8988T (cell line): ENCODE data around the gene PRR23E.

Source experiments
- DNase-seq: peaks from one replicate; pipeline ENCODE4 v3.0.0; 2011

Gene PRR23E

DNA sequence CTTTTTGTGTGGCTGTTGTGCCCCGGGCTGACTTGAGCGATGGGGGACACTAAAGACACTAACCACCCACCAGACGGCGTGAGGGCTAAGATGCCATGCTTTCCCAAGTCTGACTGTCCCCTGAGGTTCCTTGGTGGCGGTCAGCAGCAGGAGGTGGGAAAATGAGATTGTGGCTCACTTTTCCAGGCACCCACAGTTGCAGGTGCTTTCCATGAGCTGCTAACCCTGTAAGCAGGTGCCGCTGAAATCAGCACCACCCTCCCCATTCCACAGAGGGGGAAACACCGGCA lies 17.7 kb downstream of the PRR23E start:
- DNase-seq: no peak

DNA sequence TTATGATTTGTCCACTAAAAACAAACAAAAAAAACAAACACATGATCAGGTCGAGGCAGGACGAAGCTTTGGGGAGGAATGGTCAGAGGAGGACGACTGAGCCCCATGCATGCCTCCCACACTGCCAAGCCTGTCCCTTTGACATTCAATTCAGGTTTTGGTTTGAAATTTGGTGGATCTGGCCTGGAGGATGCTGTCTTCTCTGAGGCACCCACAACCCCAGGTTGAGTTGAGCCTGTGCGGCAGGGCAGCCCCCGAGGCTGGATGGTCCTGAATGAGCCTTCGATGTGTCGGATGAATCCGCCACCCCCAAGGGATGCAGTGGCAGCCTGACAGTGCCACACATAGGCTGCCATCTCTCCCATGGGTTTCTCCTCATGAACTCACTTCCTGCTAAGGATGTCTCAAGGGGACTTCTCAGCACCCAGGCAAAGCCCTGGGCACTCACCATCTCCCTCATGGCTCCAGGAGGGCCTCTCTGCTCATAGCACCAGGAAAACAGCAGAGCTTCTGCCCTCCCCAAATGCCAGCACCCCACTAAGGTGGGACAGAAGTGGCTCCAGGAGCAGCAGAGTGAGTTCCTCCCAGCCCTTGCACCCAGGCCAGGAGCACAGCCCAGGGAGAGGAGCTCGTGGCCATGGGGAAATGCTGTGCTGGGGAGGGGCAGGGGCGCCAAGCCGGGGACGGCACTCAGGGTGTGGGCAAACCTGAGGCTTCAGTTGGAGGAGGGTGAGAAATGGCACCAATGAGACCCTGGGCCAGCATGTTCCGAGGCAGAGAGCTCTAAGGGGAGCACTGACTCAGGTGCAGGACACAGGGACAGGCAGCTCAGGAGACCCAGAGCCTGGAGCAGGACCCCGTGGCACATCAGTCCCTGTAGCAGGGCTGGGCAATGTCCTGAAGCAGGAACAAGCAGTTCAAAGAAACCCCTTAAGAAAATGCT lies 18.5 kb downstream of the PRR23E start:
- no peak for DNase-seq

GRCh38 chr3:127212231-127212630 lies 19.3 kb downstream of the PRR23E start:
- DNase-seq: no peak

DNA sequence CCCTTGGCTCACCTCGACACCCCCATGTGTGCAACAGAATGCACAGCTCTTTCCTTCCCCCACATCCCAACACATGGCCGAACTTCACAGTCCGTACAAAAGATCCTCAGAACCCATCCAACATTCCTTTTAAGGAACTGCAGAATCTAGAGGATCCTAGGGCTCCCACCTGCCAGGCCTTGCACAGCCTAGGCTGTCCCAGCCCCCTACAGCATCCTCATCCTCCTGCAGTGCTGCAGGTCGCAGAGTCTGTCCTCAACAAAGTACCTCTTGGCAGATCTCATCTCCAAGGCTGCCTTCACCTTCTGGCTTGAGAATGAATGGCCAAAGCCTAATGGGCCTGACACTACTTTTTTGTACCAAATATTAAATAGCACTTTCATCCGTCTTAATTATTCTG lies 19.8 kb downstream of the PRR23E start:
- no peak for DNase-seq

DNA sequence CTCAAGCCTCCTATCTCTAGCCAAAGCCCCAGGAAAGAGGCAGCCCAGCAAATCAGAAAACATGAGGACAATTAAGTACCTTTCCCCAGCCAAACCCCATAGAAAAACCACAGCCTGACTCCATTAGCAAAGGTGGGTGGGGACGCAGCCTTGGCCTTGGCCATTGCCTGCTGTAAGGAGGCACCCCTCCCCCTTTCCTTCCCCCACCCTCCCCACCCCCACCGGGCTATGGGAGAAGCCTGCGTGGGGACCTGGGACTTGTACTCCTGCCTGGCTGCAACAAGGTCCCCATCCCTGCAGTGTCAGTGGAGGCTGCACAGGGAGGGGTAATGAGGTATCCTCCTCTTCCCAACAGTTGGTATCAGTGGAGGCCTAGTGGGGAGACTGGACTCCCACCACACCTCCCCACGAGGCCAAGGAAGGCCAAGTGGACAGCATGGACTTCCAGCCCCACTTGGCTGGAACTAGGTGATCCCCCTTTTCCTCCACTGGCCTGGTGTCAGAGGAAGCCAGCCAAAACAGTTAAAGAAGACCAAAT lies 20.5 kb downstream of the PRR23E start:
- DNase-seq: no peak

- DNase-seq: no peak
Observed at GRCh38 chr3:127214975-127215374, 22.0 kb downstream of the PRR23E start.

DNA sequence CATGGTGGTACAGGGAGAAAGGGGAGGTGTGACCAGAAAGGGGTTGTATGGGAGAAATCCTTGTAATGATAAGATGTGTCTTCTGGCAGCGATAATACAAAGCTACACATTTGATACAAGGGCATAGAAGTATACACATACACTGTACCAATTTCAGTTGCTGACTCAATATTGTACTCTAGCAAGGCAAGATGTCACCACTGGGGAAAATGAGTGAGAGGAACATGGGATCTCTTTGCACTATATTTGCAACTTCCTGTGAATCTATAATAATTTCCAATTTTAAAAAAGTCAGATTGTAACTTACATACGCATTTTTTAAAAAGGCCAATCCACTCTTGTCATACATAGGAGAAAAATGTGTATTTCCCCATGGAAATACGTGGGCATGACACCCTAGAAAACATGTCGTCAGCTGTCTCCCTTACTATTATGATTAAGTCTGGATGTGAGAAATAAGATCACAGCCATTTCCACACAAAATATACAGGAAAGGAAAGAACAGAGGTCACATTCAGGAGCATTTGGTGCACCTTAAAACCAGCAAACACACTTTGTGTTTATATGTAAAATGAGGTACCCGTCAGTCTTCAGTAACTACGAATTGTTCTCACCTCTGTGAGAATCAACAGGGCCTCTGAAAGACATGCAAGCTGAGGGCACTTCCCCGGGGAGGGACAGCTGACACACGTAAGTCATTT lies 22.9 kb downstream of the PRR23E start:
- no peak for DNase-seq

- no peak for DNase-seq
Observed at GRCh38 chr3:127216415-127217261, 23.7 kb downstream of the PRR23E start.

DNA sequence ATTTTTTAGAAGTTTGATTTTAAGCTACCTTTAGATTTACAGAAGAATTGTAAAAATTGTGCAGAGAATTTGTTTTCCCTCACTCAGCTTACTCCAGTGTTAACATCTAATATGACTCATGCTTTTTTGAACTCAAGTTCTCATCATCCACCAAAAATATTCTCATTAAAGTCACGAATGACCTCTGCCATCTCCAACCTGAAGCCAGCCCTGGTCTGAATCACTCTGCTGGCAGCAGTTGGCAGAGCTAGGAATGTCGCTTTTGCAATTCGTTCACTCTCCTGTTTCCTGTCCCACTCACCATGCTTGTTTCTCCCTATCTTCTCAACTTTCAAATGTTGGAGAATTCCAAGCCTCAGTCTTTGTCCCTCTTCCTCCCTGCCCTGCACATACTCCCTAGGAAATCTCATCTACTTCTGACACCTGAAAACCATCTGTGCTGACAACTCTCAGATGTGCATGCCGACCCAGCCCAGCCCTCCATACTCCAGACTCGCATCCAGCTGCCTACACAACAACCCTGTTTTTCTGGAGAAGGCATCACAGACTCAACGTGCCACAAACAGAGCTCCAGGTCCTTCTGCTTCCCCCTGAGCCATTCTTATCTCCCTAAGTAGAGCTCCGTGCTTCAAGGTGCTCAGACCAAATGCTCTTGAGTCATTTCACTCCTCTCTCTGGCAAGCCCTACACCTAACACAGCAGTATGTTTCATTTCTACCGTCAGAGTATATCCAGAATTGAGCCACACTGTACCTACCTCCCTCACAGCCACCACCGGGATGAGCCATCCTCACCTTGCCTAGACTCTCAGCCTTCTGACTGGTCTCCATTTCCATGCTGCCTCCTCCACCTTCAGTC lies 24.9 kb downstream of the PRR23E start:
- no peak for DNase-seq

- DNase-seq: no peak
Observed at GRCh38 chr3:127218454-127218922, 25.6 kb downstream of the PRR23E start.

GRCh38 chr3:127220497-127220896 lies 27.6 kb downstream of the PRR23E start:
- no peak for DNase-seq

GRCh38 chr3:127221037-127221436 lies 28.1 kb downstream of the PRR23E start:
- DNase-seq: no peak

DNA sequence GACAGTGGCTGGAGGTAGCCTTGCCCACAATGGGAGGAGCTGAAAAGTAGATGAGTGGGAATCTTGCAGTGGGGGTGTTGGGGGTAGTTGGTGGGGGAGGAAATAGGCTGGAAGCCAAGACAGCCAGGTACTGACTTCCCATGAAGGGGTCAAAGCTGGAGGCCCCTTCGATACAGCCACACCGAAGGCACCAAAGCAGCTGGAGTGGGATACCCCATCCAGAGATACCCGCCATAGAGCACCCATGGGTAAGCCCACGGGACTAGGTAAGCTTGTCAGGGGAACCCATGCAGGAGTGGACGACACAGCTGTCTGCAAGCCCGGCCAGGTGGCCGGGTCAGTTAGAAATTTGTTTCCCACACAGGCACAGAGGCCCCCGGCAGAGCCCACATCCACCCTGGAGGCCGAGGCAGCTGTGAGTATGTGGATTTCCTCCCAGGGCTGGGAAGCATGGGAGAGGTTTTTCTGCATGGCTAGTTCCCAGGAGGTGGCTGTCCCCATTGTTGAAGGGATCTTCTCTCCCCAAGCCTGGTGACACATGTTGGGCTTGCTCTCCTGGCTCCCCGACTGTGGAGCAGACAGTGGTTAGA lies 28.6 kb downstream of the PRR23E start:
- no peak for DNase-seq

GRCh38 chr3:127222163-127222562 lies 29.2 kb downstream of the PRR23E start:
- no peak for DNase-seq

GRCh38 chr3:127222664-127223063 lies 29.7 kb downstream of the PRR23E start:
- DNase-seq: no peak

DNA sequence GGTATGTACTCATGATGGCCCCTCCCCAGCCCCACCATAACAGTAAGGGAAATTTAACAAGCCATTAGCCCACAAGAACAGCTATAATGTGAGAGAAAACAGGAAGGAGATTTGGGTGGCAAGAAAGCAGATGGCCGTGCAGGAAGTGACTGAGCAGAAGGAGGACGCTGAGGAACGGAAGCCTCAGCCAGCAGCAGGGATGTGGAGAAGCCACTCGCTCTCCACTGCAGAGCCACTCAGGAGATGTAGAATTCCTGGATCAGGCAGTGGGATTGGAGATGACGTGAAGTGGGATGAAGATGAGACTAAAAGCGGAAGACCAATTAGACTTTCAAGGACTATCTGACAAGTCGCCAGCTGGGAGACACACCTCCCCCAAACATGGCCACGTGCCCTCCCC lies 31.2 kb downstream of the PRR23E start:
- DNase-seq: no peak

DNA sequence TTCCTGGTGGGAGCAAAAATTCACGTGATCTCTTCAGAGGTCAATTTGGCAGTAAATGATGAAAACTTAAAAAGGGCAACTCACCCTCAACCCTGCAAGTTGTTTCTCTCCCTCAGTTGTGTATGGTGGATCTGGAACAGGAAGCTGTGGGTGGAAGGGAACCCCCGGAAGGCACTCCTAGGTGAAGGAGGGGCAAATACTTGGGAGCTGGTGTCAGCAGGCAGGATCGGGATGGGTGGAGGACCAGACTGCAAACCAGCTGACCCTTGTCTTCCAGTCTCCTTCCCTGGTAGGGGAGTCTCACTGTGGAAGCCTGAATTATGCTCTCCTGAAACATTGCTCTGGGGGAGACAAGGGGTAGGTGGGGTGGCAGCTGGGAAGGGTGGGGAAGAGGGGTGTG lies 33.5 kb downstream of the PRR23E start:
- no peak for DNase-seq

GRCh38 chr3:127226946-127227842 lies 34.3 kb downstream of the PRR23E start:
- no peak for DNase-seq

GRCh38 chr3:127228866-127229265 lies 35.9 kb downstream of the PRR23E start:
- no peak for DNase-seq

GRCh38 chr3:127233371-127233770 lies 40.4 kb downstream of the PRR23E start:
- DNase-seq: no peak

DNA sequence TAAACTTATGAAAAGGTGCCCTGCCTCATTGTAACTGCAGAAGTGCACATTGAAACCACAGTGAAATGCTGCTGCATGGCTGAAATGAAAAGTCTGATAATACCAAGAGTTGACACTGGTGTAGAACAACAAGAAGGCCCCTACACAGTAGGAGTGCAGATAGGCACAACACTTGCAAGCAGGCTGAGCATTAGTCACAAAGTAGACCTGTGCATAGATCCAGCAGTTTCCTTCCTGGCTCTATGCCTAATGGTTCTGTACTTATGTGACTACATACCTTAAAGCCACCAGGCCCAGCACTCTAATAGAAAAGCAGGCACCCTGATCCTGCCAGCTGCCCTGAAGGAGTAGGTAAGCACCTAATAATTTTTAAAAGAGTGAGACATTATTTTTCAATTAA lies 41.8 kb downstream of the PRR23E start:
- DNase-seq: no peak
